ENCODE measurements around the gene USP53. TPM values are rescaled to one million over a fixed set of nuclear protein-coding genes. Genes with fewer than 3 reads are reported as not detected.
A peak's percentile ranks its signal among the peaks of the same experiment; 100 is the strongest.
"Not testable (repeated sequence)": the region's sequence is repeated elsewhere in the genome, so short reads cannot be mapped to it uniquely, and the experiment has no call there.

The USP53 gene
- total and polyA plus RNA-seq, 12 donors = 12.5 to 64.6 (median 41.8) TPM

GRCh38 chr4:119244832-119245231 is 32.3 kb downstream of the USP53 start:
- DNase-seq = no peak
- intact Hi-C loops (cut with DNase I) = loop anchor here in 1 of 10 donors (5.0 kb wide), 1 partner anchor 37 kb away; no protein-coding TSS in a partner anchor
- peak in 3 of 8 donors; percentile 36 to 49 (median 42) for ATAC-seq
- peaks cover 0 to 34% (median 22%) of the 10 kb centered on the region in 9 donors for H3K4me1 ChIP-seq
- H3K4me3 ChIP-seq = no peak overlapping the region
- peak overlapping the region in 2 of 10 donors; percentile 11 to 37 for H3K27ac ChIP-seq
- no peaks in the 10 kb centered on the region for H3K9me3 ChIP-seq
- no peak for TF ChIP-seq CTCF (IDR thresholded peaks at IDR 0.05)
- H3K36me3 ChIP-seq = peaks cover 0 to 59% (median 9%) of the 10 kb centered on the region in 9 donors
- no peaks in the 10 kb centered on the region for H3K27me3 ChIP-seq

DNA sequence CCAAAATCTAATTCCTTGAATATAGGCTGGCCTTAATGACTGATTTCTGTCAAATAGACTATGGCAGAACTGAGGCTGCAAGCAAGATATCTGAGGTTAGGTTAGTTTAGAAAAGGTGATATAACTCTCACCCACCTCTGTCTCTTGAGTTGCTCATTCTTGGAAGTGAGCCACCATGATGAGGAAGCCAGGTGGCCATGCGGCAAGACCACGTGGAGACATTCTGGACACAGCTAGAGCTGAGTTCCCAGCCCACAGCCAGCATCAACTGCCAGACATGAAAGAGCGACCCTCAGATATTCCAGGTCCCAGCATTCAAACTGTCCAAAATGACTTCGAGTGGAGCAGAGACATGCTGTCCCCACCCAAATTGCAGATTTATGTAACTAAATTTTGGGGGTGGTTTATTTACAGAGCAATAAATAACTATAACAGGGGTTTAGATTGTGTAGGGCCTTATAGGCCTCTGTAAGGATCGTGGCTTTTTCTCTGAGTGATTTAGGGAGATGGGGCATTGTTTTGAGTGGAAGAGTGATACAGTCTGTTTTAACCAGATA is 33.7 kb downstream of the USP53 start:
- WGBS, 2 donors = 54 to 68% methylated on average over 5 of the region's 5 CpGs
- ATAC-seq (peak in 5 of 8 donors; percentile 54 to 72 (median 67)), DNase-seq (peak in 1 of 2 donors; percentile 31)
- Histone ChIP-seq H3K4me3 (no peak overlapping the region), H3K9me3 (no peaks in the 10 kb centered on the region), H3K27ac (peak overlapping the region in 1 of 10 donors; percentile 46), H3K36me3 (peaks cover 0 to 61% (median 11%) of the 10 kb centered on the region in 9 donors), H3K27me3 (no peaks in the 10 kb centered on the region), H3K4me1 (peaks cover 0 to 34% (median 22%) of the 10 kb centered on the region in 9 donors)
- intact Hi-C loops (cut with DNase I) = loop anchor here in 1 of 10 donors (5.0 kb wide), 1 partner anchor 36 kb away; no protein-coding TSS in a partner anchor
- no peak for TF ChIP-seq CTCF (IDR thresholded peaks at IDR 0.05)

GRCh38 chr4:119251037-119251436 is 38.5 kb downstream of the USP53 start:
- H3K4me3 ChIP-seq; H3K4me1 ChIP-seq; H3K27ac ChIP-seq; DNase-seq; ATAC-seq; intact Hi-C loops (cut with DNase I); H3K27me3 ChIP-seq: not testable (repeated sequence)
- Histone ChIP-seq H3K36me3 (peaks cover 0 to 94% (median 39%) of the 10 kb centered on the region in 9 donors), H3K9me3 (peaks cover 0 to 14% (median 0%) of the 10 kb centered on the region in 11 donors)
- WGBS, 2 donors = 95 to 96% methylated on average over 2 of the region's 2 CpGs

DNA sequence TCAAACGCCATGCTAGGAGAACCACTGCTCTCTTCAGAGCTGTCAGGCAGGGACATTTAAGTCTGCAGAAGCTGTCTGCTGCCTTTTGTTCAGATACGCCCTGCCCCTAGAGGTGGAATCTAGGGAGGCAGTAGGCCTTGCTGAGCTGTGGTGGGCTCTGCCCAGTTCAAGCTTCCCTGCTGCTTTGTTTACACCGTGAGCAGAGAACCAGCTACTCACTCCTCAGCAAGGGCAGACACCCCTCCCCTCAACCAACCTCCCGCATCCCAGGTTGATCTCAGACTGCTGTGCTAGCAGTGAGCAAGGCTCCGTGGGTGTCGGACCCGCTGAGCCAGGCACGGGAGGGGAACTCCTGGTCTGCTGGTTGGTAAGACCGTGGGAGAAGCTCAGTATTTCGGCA is 42.7 kb downstream of the USP53 start:
- H3K4me1 ChIP-seq; H3K4me3 ChIP-seq; DNase-seq; ATAC-seq; intact Hi-C loops (cut with DNase I); H3K27me3 ChIP-seq; H3K27ac ChIP-seq: not testable (repeated sequence)
- peaks cover 0 to 14% (median 0%) of the 10 kb centered on the region in 11 donors for H3K9me3 ChIP-seq
- WGBS, 2 donors = 72 to 83% methylated on average over 10 of the region's 10 CpGs
- peaks cover 0 to 96% (median 52%) of the 10 kb centered on the region in 9 donors for H3K36me3 ChIP-seq

GRCh38 chr4:119260528-119260927 is 48.0 kb downstream of the USP53 start:
- Histone ChIP-seq H3K36me3 (peaks cover 0 to 98% (median 31%) of the 10 kb centered on the region in 9 donors), H3K4me3 (no peak overlapping the region), H3K27me3 (no peaks in the 10 kb centered on the region), H3K9me3 (no peaks in the 10 kb centered on the region), H3K27ac (no peak overlapping the region), H3K4me1 (no peaks in the 10 kb centered on the region)
- ATAC-seq (no peak), DNase-seq (no peak)
- 96% methylated on average over 6 of the region's 6 CpGs for WGBS, 2 donors
- no peak for TF ChIP-seq CTCF (IDR thresholded peaks at IDR 0.05)
- intact Hi-C loops (cut with DNase I) = no loop called here
